Measurements from ENCODE around the gene THTPA. TPM values are rescaled to one million over a fixed set of nuclear protein-coding genes. Genes with fewer than 3 reads are reported as not detected.
A peak's percentile ranks its signal among the peaks of the same experiment; 100 is the strongest.
"Not testable (repeated sequence)": the region's sequence is repeated elsewhere in the genome, so short reads cannot be mapped to it uniquely, and the experiment has no call there.

Gene THTPA
- total RNA-seq, 8 experiments from 2014 or later, result 10.4 to 30.8 (median 14.9) TPM

DNA sequence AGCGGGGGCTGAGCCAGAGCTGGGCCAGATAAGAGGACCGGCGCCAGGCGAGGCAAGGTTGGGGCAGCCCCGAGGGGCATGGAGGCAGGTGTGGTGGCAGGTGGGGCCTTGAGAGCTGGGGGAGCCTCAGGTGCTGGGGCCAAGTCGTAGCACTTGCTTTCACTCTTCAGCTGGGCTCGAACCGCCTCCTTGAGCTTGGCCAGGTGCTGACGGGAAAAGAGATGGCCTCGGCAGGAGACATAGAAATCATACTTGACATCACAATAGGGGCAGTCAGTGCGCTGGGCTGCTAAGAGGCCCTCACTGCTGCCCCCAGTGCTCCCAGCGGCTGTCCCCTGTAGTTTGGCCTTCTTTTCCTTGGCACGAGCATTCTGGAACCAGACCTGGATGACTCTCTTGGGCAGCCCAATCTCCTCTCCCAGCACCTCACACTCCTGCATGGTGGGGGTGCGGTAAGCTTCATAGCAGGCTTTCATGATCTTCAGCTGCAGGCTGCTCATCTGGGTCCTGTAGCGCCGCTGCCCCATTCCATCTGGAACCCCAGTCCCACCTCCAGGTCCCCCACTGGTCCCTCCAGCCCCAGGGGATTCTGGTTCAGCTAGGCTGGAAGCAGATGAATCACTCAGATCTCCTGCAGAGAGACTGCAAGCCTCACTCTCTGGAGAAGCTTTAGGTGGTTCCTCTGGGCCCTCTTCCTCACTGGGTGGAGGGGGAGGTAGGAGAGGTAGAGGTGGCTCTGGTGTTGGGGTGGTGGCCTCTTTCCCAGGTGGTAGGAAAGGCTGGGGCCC lies 32.6 kb upstream of the THTPA start:
- ATAC-seq (replicated peaks in 6 of 8), result peak in 1 of 8 experiments; percentile 15
- 62 to 100% (median 92%) methylated on average over 2 to 7 of the region's 16 CpGs; no CpG with 5 or more reads in 6 of the 10 experiments for WGBS, 10 experiments
- in situ Hi-C loops (cut with MboI; ENCODE audit: low pct_unique_long_range_greater_than_20kb in 2 of 9, low sequenced_read_pairs in 9 of 9, unreplicated experiment in 9 of 9), result no loop called here

DNA sequence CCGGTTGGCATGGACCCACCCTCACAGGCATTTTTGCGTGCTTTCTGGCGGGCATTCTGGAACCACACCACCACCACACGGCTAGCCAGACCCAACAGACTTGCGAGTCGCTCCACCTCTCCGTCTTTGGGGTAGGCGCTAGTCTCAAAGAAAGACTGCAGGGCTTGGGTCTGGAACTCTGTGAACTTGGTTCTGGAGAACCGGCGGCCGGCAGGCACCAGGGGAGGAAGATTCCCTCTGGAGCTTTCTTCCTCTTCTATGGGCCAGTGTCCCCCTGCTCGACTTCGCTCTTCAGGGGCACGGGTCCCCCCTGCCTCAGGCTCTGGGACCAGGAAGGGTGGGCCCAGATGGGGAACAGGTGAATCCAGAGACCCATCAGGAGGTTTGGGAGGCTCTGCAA lies 31.1 kb upstream of the THTPA start:
- in situ Hi-C loops (cut with MboI; ENCODE audit: low pct_unique_long_range_greater_than_20kb in 2 of 9, low sequenced_read_pairs in 9 of 9, unreplicated experiment in 9 of 9), result no loop called here
- H3K4me3 ChIP-seq, result no peak overlapping the region
- 60 to 100% (median 93%) methylated on average over 2 to 7 of the region's 14 CpGs; no CpG with 5 or more reads in 6 of the 10 experiments for WGBS, 10 experiments
- peak in 1 of 8 experiments; percentile 10 for ATAC-seq (replicated peaks in 6 of 8)
- no peak overlapping the region for H3K27ac ChIP-seq
- no peaks in the 10 kb centered on the region for H3K4me1 ChIP-seq (replicated peaks in 1 of 2)

More for the DNA sequence above, 32.6 kb upstream of the THTPA start:
- Histone ChIP-seq H3K4me3 (no peak overlapping the region), H3K4me1 (replicated peaks in 1 of 2) (peaks cover 0 to 5% of the 10 kb centered on the region in 2 donors), H3K27ac (no peak overlapping the region)

DNA sequence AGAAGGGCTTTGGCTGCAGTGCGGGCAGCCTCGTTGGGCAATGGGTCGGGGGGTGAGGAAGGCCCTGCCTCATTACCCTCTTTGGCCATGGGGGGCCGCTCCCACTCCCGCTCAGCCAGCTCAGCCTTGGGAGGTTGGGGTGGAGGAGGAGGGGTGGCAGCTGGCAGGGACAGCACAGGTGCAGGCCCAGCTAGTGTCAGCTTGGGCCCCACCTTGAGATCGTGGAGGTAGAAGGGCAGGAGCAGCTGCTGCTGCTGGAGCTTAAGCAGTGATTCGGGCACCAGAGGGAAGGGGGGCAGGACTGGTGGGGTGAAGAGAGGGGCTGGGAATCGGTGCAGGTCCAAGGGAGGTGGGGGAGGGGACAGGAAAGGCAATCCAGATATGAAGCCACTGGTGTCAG lies 30.5 kb upstream of the THTPA start:
- 95% methylated on average over 4 of the region's 8 CpGs; no CpG with 5 or more reads in 9 of the 10 experiments for WGBS, 10 experiments
- Histone ChIP-seq H3K4me3 (no peak overlapping the region), H3K4me1 (replicated peaks in 1 of 2) (no peaks in the 10 kb centered on the region), H3K27ac (no peak overlapping the region)
- in situ Hi-C loops (cut with MboI; ENCODE audit: low pct_unique_long_range_greater_than_20kb in 2 of 9, low sequenced_read_pairs in 9 of 9, unreplicated experiment in 9 of 9), result no loop called here
- peak in 2 of 8 experiments; percentile 6 to 11 for ATAC-seq (replicated peaks in 6 of 8)

DNA sequence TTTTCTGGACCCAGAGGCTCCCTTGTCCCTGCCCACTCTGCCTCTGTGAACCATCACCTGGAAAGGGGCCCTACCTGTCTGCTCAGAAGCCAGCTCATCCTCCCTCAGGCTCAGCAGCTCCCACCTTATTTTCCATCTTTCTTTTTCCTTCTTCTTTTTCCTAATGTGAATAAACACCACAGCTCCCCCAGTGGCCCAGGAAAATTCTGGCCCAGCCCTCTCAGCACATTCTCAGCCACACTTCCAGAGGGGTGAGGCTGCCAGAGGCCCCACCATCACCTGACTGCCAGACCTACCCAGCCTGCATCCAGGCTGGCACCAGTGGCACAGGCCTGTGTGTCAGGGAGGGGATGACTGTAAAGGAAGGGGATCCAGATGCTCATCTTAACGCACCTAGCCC lies 27.5 kb upstream of the THTPA start:
- in situ Hi-C loops (cut with MboI; ENCODE audit: low pct_unique_long_range_greater_than_20kb in 2 of 9, low sequenced_read_pairs in 9 of 9, unreplicated experiment in 9 of 9), result no loop called here
- Histone ChIP-seq H3K4me1 (replicated peaks in 1 of 2) (no peaks in the 10 kb centered on the region), H3K4me3 (no peak overlapping the region), H3K27ac (no peak overlapping the region)
- ATAC-seq (replicated peaks in 6 of 8), result peak in 3 of 8 experiments; percentile 58 to 68 (median 64)
- 80% methylated on average over 1 of the region's 1 CpG; no CpG with 5 or more reads in 9 of the 10 experiments for WGBS, 10 experiments

DNA sequence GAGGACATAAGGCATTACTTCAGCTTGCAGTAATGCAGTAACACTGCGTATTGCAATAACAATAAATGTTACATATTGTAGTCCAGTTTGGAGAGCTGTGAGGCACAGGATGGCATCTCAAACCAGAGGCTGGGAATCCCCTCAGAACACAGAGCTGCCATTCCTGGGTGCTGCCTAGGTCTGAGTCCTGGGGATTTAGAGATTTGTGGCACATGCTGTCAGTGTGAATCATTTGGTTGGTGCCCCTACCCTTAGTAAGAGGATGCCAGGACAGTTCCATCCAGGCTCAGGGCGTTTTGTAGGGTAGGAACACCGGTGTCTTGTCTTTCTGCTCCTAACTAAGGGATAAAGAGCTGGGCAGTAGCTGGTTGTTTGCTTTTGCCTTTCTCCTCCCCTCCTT lies 27.1 kb upstream of the THTPA start:
- Histone ChIP-seq H3K4me1 (replicated peaks in 1 of 2) (no peaks in the 10 kb centered on the region), H3K27ac (no peak overlapping the region), H3K4me3 (no peak overlapping the region)
- in situ Hi-C loops (cut with MboI; ENCODE audit: low pct_unique_long_range_greater_than_20kb in 2 of 9, low sequenced_read_pairs in 9 of 9, unreplicated experiment in 9 of 9), result no loop called here
- 0 to 80% (median 68%) methylated on average over 1 to 3 of the region's 3 CpGs; no CpG with 5 or more reads in 4 of the 10 experiments for WGBS, 10 experiments
- no peak for ATAC-seq (replicated peaks in 6 of 8)

DNA sequence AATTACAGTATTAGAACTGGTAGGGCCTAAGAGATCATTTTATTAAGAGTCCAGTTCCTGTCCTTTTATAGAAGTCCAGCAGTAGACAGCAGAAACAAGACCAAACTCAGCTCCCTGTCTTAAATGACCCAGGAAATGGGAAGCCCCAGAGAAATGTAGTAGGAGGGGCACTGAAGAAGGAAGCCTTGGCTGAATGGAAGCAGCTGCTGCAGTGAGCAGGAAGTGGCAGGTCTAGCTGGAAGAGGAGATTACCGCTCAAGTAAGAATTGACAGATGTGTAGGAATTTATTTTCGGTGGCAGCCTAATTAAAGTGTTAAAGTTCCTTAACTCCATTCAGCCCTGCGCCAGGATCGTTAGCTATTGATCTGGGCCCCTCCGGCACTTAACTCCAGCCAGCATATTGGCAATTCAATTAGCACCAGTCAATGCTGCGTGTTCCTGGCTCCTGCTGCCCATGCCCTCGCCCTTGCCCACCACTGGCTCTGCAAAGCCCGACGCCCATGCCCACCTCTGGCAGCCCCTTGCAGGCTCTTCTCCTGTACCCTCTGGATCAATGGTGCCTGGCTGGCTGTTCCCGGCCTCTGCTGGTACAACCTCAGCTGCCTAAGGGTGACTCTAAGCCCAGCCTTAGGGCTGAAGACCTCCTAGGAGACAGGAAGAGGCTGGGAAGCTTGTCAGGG lies 25.6 kb upstream of the THTPA start:
- ATAC-seq (replicated peaks in 6 of 8), result peak in 1 of 8 experiments; percentile 30
- Histone ChIP-seq H3K4me1 (replicated peaks in 1 of 2) (no peaks in the 10 kb centered on the region), H3K27ac (no peak overlapping the region), H3K4me3 (no peak overlapping the region)
- in situ Hi-C loops (cut with MboI; ENCODE audit: low pct_unique_long_range_greater_than_20kb in 2 of 9, low sequenced_read_pairs in 9 of 9, unreplicated experiment in 9 of 9), result no loop called here
- WGBS, 10 experiments, result 40 to 100% (median 85%) methylated on average over 1 to 9 of the region's 10 CpGs; no CpG with 5 or more reads in 4 of the 10 experiments

DNA sequence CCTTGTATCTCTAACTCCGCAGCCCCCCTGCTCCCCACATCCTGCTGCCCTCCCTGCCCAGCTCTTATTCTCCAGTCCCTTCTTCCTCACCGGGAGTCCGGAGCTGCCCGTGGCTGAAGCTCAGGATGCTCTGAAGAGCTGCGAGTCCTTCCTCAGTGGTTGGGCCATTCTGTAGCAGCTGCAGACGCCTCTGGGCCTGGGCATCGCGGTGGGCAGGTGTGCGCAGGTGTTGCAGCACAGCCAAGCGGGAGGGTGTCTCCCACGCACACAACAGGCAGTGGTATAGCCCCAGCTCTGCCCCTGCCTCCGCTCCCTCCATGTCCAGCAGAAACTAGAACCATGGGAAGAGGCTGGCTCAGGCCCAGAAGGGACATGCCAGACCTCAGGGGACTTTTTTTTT lies 24.7 kb upstream of the THTPA start:
- no peak overlapping the region for H3K4me3 ChIP-seq
- no peaks in the 10 kb centered on the region for H3K4me1 ChIP-seq (replicated peaks in 1 of 2)
- in situ Hi-C loops (cut with MboI; ENCODE audit: low pct_unique_long_range_greater_than_20kb in 2 of 9, low sequenced_read_pairs in 9 of 9, unreplicated experiment in 9 of 9), result no loop called here
- no peak overlapping the region for H3K27ac ChIP-seq
- 83 to 100% (median 91%) methylated on average over 1 to 6 of the region's 12 CpGs; no CpG with 5 or more reads in 4 of the 10 experiments for WGBS, 10 experiments
- ATAC-seq (replicated peaks in 6 of 8), result no peak

DNA sequence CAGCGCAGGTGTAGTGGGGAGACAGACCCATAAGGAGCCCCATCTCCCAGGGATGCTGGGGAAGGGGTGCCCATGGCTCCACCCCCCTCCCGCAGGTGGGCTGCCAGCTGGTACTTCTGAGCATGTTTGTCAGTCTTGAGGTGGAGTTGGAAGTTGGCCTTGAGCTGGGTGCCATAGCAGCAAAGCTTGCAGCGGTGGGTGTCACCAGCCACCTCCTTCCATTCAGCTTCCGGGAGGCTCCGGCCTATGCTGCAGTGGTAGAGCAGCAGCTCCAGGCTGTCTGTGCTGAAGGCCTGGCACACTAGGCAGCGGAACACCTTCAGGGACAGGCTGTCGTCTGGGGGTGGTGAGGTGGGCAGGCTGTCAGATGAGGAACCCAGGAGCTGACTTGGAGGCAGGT lies 23.4 kb upstream of the THTPA start:
- Histone ChIP-seq H3K27ac (no peak overlapping the region), H3K4me1 (replicated peaks in 1 of 2) (peaks cover 6 to 8% of the 10 kb centered on the region in 2 donors), H3K4me3 (no peak overlapping the region)
- WGBS, 10 experiments, result 90 to 100% (median 100%) methylated on average over 1 to 2 of the region's 7 CpGs; no CpG with 5 or more reads in 6 of the 10 experiments
- ATAC-seq (replicated peaks in 6 of 8), result no peak
- in situ Hi-C loops (cut with MboI; ENCODE audit: low pct_unique_long_range_greater_than_20kb in 2 of 9, low sequenced_read_pairs in 9 of 9, unreplicated experiment in 9 of 9), result no loop called here

DNA sequence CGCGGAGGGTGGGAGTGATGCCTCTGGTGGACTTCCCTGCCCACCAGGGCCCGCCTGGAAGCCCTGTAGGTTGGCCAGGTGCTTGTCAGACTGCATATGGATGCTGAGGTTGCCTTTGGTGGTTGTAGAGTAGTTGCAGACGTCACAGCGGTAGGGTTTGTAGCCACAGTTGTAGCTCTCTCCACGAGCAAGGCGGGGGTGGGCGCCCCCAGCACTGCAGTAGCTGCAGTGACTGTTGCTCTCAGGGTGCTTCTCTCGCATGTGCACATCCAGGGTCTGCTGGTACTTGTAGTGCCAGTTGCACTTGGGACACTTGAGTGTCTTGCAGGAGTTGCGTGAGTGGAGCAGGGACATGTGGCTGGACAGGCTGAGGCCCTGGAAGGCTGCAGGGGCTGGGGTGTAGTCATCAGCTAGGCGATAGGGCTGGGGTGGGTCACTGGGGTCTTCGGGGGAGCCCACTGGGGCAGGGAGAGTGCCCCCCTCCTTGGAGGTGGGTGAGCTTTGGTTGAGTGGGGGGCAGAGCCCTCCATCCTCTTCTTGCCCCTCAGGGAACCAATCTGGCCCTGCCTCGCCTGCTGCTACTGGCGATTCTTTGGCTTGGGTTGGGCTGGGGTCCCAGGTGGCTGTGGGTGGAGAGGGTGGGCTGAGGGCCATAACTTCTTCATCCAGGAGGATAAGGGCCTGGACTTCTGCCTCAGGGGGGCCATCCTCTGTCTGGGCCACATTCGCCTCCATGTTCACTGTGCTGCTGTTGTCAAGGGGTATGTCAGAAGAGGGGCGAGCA lies 22.2 kb upstream of the THTPA start:
- 80 to 100% (median 98%) methylated on average over 1 to 5 of the region's 16 CpGs; no CpG with 5 or more reads in 6 of the 10 experiments for WGBS, 10 experiments

DNA sequence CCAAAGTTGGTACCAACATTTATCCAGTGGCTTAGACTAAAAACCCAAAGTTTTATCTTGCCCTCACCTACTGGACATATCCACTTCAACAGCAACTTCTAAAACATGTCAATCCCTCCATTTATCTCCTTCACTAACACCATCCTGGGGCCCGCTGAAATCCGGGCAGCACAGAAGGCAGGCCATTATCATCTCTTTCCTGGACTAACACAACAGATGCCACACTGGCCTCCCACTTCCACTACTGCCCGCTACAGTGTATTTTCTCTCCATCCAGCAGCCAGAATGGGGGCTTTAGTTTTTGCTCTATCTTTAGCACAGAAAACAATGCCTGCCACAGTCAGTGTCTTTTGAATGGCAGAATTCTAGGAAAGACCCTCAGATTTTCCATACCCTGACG lies 20.1 kb upstream of the THTPA start:
- no peak overlapping the region for H3K4me3 ChIP-seq
- H3K27ac ChIP-seq, result no peak overlapping the region
- in situ Hi-C loops (cut with MboI; ENCODE audit: low pct_unique_long_range_greater_than_20kb in 2 of 9, low sequenced_read_pairs in 9 of 9, unreplicated experiment in 9 of 9), result no loop called here
- ATAC-seq (replicated peaks in 6 of 8), result no peak
- H3K4me1 ChIP-seq (replicated peaks in 1 of 2), result peaks cover 29% of the 10 kb centered on the region in 2 donors
- WGBS, 10 experiments, result 92 to 100% (median 100%) methylated on average over 2 to 4 of the region's 4 CpGs; no CpG with 5 or more reads in 3 of the 10 experiments

More for the DNA sequence above, 22.2 kb upstream of the THTPA start:
- Histone ChIP-seq H3K4me3 (no peak overlapping the region), H3K4me1 (replicated peaks in 1 of 2) (peaks cover 18% of the 10 kb centered on the region in 2 donors), H3K27ac (no peak overlapping the region)
- ATAC-seq (replicated peaks in 6 of 8), result no peak
- in situ Hi-C loops (cut with MboI; ENCODE audit: low pct_unique_long_range_greater_than_20kb in 2 of 9, low sequenced_read_pairs in 9 of 9, unreplicated experiment in 9 of 9), result no loop called here

DNA sequence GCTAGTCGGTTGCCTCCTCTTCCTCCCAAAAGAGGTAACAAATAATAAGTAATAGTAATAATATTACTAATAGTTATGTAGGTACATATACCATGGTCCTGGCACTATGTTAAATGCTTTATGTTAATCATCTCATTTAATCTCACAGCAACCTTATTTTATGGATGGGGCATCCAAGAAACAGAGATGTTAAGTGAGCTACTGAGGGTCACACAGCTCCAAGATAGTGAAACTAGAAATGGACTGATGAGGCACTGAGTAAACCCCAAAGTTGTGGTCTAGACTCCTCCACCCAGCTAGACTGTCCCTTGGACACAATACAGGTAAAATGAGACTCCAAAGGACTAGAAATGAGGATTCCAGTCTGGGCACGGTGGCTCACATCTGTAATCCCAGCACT lies 19.6 kb upstream of the THTPA start:
- 80 to 100% (median 100%) methylated on average over 1 of the region's 2 CpGs; no CpG with 5 or more reads in 6 of the 10 experiments for WGBS, 10 experiments
- H3K4me3 ChIP-seq, result no peak overlapping the region
- H3K27ac ChIP-seq, result no peak overlapping the region

DNA sequence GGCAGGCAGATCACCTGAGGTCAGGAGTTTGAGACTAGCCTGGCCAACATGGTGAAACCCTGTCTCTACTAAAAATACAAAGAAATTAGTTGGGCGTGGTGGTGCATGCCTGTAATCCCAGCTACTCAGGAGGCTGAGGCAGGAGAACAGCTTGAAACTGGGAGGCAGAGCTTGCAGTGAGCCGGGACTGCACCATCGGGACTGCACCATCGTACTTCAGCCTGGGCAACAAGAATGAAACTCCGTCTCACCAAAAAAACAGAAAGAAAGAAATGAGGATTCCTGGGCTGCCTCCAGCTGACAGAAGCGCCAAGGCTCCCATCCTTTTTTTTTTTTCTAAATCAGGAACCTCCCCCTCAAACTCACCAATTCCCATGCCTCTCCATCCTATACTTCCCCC lies 19.2 kb upstream of the THTPA start:
- in situ Hi-C loops (cut with MboI; ENCODE audit: low pct_unique_long_range_greater_than_20kb in 2 of 9, low sequenced_read_pairs in 9 of 9, unreplicated experiment in 9 of 9); H3K4me3 ChIP-seq; ATAC-seq (replicated peaks in 6 of 8): not testable (repeated sequence)
- WGBS, 10 experiments, result 83 to 100% (median 96%) methylated on average over 1 to 4 of the region's 6 CpGs; no CpG with 5 or more reads in 6 of the 10 experiments
- peak overlapping the region in 1 of 2 donors; percentile 86 for H3K27ac ChIP-seq
- H3K4me1 ChIP-seq (replicated peaks in 1 of 2), result peaks cover 29% of the 10 kb centered on the region in 2 donors

More for the DNA sequence above, 19.6 kb upstream of the THTPA start:
- ATAC-seq (replicated peaks in 6 of 8), result no peak
- peaks cover 29% of the 10 kb centered on the region in 2 donors for H3K4me1 ChIP-seq (replicated peaks in 1 of 2)
- in situ Hi-C loops (cut with MboI; ENCODE audit: low pct_unique_long_range_greater_than_20kb in 2 of 9, low sequenced_read_pairs in 9 of 9, unreplicated experiment in 9 of 9), result no loop called here
